ENCODE results near the gene PI16. TPM values are rescaled to one million over a fixed set of nuclear protein-coding genes. Genes with fewer than 3 reads are reported as not detected.

PI16 gene
- total and polyA plus RNA-seq, 2 of the 13 experiments (the other 11 are each of a cell fraction or from before 2014, with no cell fraction given) = not detected

Other genes with a start within 250 kb of the PI16 start
- not detected in 2 replicates for gene CPNE5, start 115.3 kb upstream of the PI16 start, total RNA-seq (2016; rRNA removed; fragmentation: Illumina TruSeq; extraction: Trizol)
- 0.10 and 0.16 TPM in 2 replicates for gene CPNE5, start 115.3 kb upstream of the PI16 start, polyA plus RNA-seq (2011; rRNA removed)
- 144 and 202 TPM in 2 replicates for gene PPIL1, start 79.9 kb upstream of the PI16 start, total RNA-seq (2016; rRNA removed; fragmentation: Illumina TruSeq; extraction: Trizol)
- gene PPIL1, start 79.9 kb upstream of the PI16 start, polyA plus RNA-seq (2011; rRNA removed) = 59.0 and 74.2 TPM in 2 replicates
- gene C6orf89, start 68.8 kb upstream of the PI16 start, total RNA-seq (2016; rRNA removed; fragmentation: Illumina TruSeq; extraction: Trizol) = 23.9 and 32.2 TPM in 2 replicates
- gene C6orf89, start 68.8 kb upstream of the PI16 start, polyA plus RNA-seq (2011; rRNA removed) = 22.1 and 26.0 TPM in 2 replicates
- 115 and 144 TPM in 2 replicates for gene MTCH1, start 31.5 kb downstream of the PI16 start, total RNA-seq (2016; rRNA removed; fragmentation: Illumina TruSeq; extraction: Trizol)
- 86.2 and 96.1 TPM in 2 replicates for gene MTCH1, start 31.5 kb downstream of the PI16 start, polyA plus RNA-seq (2011; rRNA removed)
- not detected in 2 replicates for gene FGD2, start 50.9 kb downstream of the PI16 start, total RNA-seq (2016; rRNA removed; fragmentation: Illumina TruSeq; extraction: Trizol)
- gene FGD2, start 50.9 kb downstream of the PI16 start, polyA plus RNA-seq (2011; rRNA removed) = 0.03 TPM in 1 of 2 replicates, not detected in the other
- 19.1 and 29.4 TPM in 2 replicates for gene PIM1, start 215.4 kb downstream of the PI16 start, total RNA-seq (2016; rRNA removed; fragmentation: Illumina TruSeq; extraction: Trizol)
- gene PIM1, start 215.4 kb downstream of the PI16 start, polyA plus RNA-seq (2011; rRNA removed) = 117 and 149 TPM in 2 replicates

Measured in HepG2 (cell line).